ENCODE results near the gene ZC3HAV1. TPM values are rescaled to one million over a fixed set of nuclear protein-coding genes. Genes with fewer than 3 reads are reported as not detected.

Gene ZC3HAV1
- total RNA-seq, 1 donor from 2014 or later, result 36.0 TPM

DNA sequence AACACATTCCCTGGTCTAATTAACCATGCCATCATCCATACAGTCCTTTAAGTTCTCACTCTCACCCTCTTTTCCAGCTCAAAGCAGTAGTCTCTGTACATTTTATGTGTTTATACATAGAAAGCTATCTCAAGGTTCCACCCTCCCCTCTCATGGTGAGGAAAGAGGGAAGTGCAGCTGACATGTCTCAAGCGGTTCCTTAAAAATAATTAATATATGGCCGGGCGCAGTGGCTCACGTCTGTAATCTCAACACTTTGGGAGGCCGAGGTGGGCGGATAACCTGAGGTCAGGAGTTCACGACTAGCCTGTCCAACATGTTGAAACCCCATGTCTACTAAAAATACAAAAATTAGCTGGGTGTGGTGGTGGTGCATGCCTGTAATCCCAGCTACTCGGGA, 36.7 kb downstream of the ZC3HAV1 start:
- TF ChIP-seq, protein P1, sequence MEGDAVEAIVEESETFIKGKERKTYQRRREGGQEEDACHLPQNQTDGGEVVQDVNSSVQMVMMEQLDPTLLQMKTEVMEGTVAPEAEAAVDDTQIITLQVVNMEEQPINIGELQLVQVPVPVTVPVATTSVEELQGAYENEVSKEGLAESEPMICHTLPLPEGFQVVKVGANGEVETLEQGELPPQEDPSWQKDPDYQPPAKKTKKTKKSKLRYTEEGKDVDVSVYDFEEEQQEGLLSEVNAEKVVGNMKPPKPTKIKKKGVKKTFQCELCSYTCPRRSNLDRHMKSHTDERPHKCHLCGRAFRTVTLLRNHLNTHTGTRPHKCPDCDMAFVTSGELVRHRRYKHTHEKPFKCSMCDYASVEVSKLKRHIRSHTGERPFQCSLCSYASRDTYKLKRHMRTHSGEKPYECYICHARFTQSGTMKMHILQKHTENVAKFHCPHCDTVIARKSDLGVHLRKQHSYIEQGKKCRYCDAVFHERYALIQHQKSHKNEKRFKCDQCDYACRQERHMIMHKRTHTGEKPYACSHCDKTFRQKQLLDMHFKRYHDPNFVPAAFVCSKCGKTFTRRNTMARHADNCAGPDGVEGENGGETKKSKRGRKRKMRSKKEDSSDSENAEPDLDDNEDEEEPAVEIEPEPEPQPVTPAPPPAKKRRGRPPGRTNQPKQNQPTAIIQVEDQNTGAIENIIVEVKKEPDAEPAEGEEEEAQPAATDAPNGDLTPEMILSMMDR (IDR thresholded peaks at IDR 0.05), result no peak
- Histone ChIP-seq H3K36me3 (peaks cover 97% of the 10 kb centered on the region), H3K4me1 (peaks cover 11% of the 10 kb centered on the region), H3K27me3 (no peaks in the 10 kb centered on the region), H3K9me3 (no peaks in the 10 kb centered on the region), H3K4me3 (no peak overlapping the region), H3K27ac (no peak overlapping the region)
- DNase-seq, result no peak
- intact Hi-C loops (cut with DNase I), result loop anchor here (10.0 kb wide), 2 partner anchors 48 to 188 kb away; no protein-coding TSS in a partner anchor
- ATAC-seq, result peak; percentile 51

- H3K36me3 ChIP-seq, result peaks cover 97% of the 10 kb centered on the region
- intact Hi-C loops (cut with DNase I), result loop anchor here (10.0 kb wide), 2 partner anchors 47 to 187 kb away; no protein-coding TSS in a partner anchor
- no peak for ATAC-seq
These were observed 37.8 kb downstream of the ZC3HAV1 start for GRCh38 chr7:139071680-139072079.

GRCh38 chr7:139068544-139069399, 40.7 kb downstream of the ZC3HAV1 start:
- TF ChIP-seq, protein P1 (IDR thresholded peaks at IDR 0.05), result no peak
- intact Hi-C loops (cut with DNase I), result no loop called here
- Histone ChIP-seq H3K36me3 (peaks cover 100% of the 10 kb centered on the region), H3K4me1 (peaks cover 7% of the 10 kb centered on the region), H3K27me3 (no peaks in the 10 kb centered on the region), H3K27ac (no peak overlapping the region), H3K9me3 (no peaks in the 10 kb centered on the region), H3K4me3 (no peak overlapping the region)
- no peak for DNase-seq
- ATAC-seq, result no peak

More at GRCh38 chr7:139071680-139072079, 37.8 kb downstream of the ZC3HAV1 start:
- TF ChIP-seq, protein P1 (IDR thresholded peaks at IDR 0.05), result no peak
- H3K27me3 ChIP-seq, result no peaks in the 10 kb centered on the region
- no peaks in the 10 kb centered on the region for H3K9me3 ChIP-seq
- H3K4me3 ChIP-seq, result no peak overlapping the region
- peaks cover 11% of the 10 kb centered on the region for H3K4me1 ChIP-seq
- H3K27ac ChIP-seq, result no peak overlapping the region
- DNase-seq, result no peak

GRCh38 chr7:139066315-139066714, 43.2 kb downstream of the ZC3HAV1 start:
- no peak for DNase-seq
- H3K27me3 ChIP-seq, result no peaks in the 10 kb centered on the region
- H3K9me3 ChIP-seq, result no peaks in the 10 kb centered on the region
- ATAC-seq, result no peak
- TF ChIP-seq, protein P1 (IDR thresholded peaks at IDR 0.05), result no peak
- no peak overlapping the region for H3K4me3 ChIP-seq
- intact Hi-C loops (cut with DNase I), result no loop called here
- no peak overlapping the region for H3K27ac ChIP-seq
- no peaks in the 10 kb centered on the region for H3K4me1 ChIP-seq
- H3K36me3 ChIP-seq, result peaks cover 100% of the 10 kb centered on the region

- intact Hi-C loops (cut with DNase I), result no loop called here
- H3K27ac ChIP-seq, result no peak overlapping the region
- H3K9me3 ChIP-seq, result no peaks in the 10 kb centered on the region
- ATAC-seq, result no peak
- peaks cover 100% of the 10 kb centered on the region for H3K36me3 ChIP-seq
- H3K27me3 ChIP-seq, result no peaks in the 10 kb centered on the region
- TF ChIP-seq, protein P1 (IDR thresholded peaks at IDR 0.05), result no peak
- no peak for DNase-seq
- no peaks in the 10 kb centered on the region for H3K4me1 ChIP-seq
- no peak overlapping the region for H3K4me3 ChIP-seq
These were observed 44.2 kb downstream of the ZC3HAV1 start for GRCh38 chr7:139065323-139065722.
